Posterior vena cava (tissue), 2 donors: ENCODE data around the gene ZSWIM8. TPM values are rescaled to one million over a fixed set of nuclear protein-coding genes. Genes with fewer than 3 reads are reported as not detected.

ENCODE experiments used
- DNase-seq: peaks from one replicate; pipeline ENCODE4 v3.0.0-alpha.2; 2020; ENCODE audit warnings: low spot score
- intact Hi-C, 2 donors: fragments of 100-400 bp; cut with DNase I; formaldehyde crosslinking; loops; one replicate each; pipeline versions ENCODE4 v1.14.1 to v1.14.2; 2022 to 2023
- total RNA-seq, 2 donors: library from RNA; stranded (reverse); fragmentation: NEBNext Ultra II Directional; extraction: Animal tissue kit (Norgen Biotek cat#: 25700); gene quantifications; one replicate each; pipeline ENCODE4 v1.2.1, GENCODE V29; 2021
- donor health status: DM: yes; HTN: yes; CAD: no.
- donor health status: DM: yes; HTN: yes; CAD: no.

Gene ZSWIM8
- total RNA-seq, 2 donors from 2014 or later = 73.4 to 92.0 TPM

DNA sequence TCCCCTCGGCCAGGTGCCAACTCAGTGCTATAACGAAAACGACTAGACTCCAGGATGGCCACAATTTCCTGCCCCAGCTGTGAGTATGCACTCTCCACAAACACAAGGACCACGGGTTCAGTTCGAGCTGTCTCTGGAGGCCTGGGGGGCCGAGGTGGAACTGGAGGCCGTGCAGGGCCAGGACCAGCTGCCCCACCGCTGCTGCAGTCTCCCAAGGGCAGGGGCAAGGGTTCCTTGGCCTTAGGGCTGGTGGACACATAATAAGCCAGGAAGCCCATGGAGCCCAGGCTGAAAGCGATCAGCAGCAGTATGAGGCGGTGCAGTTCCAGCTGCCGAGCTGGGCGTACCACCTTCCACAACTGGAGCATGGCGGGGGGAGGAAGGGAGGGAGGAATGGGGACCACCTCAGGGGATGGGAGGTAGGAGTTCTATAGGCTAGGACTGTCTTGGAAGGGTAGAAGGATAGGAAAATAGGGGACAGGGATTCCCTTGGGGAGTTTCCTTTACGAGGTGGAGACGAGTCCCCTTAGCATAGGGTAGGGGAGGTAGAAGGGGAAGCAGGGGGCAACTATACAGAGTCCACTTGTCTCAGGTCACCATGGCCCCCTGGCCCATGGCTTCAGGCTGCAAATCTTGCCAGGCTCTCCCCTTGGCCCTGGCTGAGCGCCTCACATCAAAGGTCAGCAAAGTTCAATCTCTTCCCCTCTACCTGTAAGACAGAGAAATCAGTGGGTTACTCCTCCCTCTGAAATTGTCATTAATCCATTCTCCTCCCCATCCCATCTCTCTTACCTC lies 22.8 kb downstream of the ZSWIM8 start:
- peak; percentile 72 for DNase-seq
- intact Hi-C loops = no loop called here

GRCh38 chr10:73809061-73809818 lies 23.8 kb downstream of the ZSWIM8 start:
- intact Hi-C loops = no loop called here
- peak; percentile 60 for DNase-seq

DNA sequence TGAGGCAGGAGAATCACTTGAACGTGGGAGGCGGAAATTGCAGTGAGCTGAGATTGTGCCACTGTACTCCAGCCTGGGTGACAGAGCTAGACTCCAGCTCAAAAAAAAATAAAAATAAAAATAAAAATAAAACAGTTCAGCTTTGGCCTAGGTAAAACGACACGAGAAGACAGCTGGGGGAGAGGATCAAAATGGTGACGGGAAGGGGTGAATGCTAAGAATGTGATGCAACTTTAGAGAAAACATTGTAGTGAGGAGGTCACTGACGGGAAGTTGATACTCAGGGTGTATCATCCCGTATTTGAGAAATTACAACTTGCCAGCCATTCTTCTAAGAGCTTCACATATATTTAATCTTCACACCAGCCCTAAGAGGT lies 24.9 kb downstream of the ZSWIM8 start:
- intact Hi-C loops = no loop called here
- DNase-seq = no peak

GRCh38 chr10:73810735-73811465 lies 25.5 kb downstream of the ZSWIM8 start:
- DNase-seq = peak; percentile 86

DNA sequence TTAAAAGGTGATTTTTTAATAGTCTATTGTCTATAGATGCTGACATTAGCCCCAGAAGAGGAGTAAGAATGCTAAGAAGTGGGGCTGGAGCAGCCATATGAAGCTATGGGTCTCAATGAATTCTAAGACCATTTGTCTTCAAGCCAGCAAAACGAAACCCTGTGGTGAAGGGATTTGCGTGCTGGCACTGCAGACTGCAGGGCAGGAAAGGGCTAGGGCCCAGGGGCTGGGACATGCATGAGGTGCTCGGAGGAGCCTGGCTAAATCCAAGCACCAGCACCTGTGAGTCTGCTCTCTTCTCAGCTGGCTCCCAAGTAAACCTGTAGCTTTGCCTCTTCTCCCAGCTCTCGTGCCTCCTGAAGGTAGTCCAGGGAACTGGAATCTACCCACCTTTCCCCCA lies 27.3 kb downstream of the ZSWIM8 start:
- no peak for DNase-seq
- intact Hi-C loops = no loop called here

More at GRCh38 chr10:73810735-73811465, 25.5 kb downstream of the ZSWIM8 start:
- intact Hi-C loops = no loop called here

DNA sequence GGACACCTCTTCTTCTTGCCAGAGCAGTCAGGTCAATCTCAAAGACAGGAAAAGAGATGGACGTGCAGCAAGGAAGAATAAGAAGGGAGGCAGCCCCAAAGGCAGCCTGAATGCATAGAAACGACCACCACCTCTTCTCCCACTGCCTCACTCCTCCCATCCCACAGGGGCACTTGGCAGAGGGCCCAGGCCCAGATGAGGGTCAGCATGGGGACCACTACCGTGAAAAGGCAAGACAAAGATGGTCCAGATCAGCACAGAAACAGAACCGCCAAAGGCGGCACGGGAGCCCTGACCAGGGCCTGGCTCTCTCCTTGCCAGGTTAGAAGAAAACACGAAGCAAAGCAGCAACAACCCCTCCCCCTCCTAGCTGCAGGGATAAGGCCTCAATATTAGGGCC lies 27.9 kb downstream of the ZSWIM8 start:
- no peak for DNase-seq
- intact Hi-C loops = no loop called here

DNA sequence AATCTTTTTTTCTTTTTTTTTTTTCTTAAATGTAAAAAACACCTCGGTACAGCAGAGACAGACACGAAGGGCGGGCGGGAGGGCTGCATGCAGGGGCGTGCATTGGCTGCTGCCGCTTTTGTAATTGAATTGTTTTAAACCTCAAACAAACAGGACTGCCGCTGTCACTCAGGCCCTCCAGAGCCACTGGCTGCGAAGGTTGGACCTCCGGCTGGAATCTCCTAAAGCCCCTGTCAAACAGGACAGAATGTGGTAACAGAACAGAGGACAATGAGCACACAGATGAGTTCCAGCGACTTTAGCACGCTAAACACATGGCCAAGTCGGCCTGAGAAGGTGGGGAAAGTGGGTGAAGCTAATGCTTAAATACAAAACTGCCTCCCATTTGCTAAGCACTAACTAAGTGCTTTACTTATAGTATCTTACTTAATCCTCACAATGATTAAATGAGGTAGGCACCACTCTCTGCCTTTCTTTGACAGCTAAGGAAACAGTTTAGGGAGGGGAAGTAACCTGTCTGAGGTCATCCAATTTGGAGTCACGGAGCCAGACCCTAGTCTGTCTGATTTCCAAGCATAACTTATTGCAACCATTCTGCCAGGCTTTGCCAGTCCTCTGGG lies 29.0 kb downstream of the ZSWIM8 start:
- DNase-seq = no peak
- intact Hi-C loops = no loop called here

DNA sequence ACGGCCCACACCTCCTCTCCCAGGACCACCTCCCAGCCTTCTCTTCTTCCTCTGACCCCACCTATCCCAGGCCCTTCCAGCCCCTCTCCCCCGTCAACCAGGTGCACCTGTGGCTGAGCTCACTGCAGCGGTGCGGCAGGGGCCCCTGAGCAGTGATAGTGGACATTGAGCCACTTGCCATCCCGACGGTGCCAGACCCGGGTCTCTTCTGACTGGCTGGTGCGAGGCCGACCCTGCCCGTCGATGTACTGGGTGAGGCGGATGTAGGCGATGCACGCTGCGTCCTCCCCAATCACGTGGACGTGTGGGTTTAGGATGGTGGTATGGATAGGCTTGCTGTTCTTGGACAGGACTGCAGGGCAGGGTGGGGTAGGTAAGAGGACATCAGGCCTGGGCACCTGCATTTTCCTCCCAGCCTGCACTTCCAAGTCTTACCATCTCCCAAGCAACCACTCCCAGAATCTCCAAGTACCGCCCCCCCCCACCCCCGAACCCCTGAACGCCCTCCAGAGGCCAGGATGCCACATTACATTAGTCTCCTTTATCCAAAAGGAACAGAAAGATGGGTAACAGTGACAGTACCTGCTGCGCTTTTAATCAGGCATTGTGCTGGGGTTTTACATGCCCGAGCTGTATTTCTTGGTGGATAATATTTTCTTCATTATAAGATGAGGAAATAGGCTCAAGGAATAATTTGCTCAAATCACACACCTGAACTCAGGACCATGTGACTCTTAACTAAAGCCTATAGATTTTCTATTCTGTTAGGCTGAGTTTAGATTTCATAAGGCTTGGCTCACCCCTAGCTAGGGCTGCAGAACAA lies 29.7 kb downstream of the ZSWIM8 start:
- intact Hi-C loops = no loop called here
- no peak for DNase-seq

- DNase-seq = no peak
- intact Hi-C loops = no loop called here
Observed at GRCh38 chr10:73815719-73816030, 30.3 kb downstream of the ZSWIM8 start.

GRCh38 chr10:73816917-73817729 lies 31.7 kb downstream of the ZSWIM8 start:
- DNase-seq = no peak
- intact Hi-C loops = no loop called here

DNA sequence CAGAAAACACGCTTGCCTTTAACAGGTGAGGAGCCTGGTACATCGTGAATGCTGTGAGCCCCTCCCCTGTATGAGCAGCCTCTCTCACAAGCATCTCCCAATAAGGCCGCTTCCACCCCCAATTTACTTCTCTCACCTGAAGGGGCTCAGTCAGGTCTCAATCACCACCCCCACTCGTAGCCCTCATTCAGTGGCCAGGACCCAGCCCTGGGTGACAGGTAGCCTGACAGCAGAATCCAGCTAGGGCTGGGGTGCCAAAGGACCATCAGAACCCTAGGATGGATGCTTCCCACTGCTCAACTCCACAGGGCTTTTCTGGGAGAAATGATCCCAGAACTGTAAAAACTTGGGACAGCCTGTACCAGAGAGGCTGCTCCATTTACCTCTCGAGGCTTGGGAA lies 32.4 kb downstream of the ZSWIM8 start:
- intact Hi-C loops = no loop called here
- no peak for DNase-seq

GRCh38 chr10:73818402-73818801 lies 33.0 kb downstream of the ZSWIM8 start:
- intact Hi-C loops = no loop called here
- DNase-seq = no peak

- intact Hi-C loops = no loop called here
- DNase-seq = no peak
Observed at GRCh38 chr10:73819081-73819480, 33.7 kb downstream of the ZSWIM8 start.

DNA sequence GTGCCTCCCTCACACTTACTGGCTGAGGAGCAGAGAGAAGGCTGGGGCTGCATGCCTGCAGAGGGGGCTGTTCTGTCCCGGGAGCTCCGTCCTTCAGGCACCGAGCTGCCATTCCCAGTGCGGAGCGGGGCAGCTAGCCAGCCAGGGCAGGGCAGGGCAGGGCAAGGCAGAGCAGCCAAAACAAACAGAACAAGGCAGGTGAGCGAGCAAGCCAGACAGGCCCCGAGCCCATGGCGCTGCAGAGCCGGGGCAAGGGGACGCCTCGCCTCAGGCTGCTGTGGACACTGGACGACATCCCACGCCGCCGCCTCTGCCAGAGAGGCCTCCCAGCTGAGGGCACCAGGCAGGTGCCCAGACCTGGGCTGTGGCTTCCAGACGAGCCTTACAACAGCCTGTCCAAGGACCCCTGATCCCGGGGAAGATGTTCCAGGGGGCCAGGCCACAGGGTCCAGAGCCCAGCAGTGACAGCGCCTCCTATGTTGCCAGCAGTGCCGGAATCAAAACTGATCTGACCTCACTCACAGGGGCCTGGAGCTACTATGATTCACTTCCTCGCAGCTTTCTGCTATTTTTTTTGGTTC lies 34.2 kb downstream of the ZSWIM8 start:
- DNase-seq = no peak
- intact Hi-C loops = no loop called here

DNA sequence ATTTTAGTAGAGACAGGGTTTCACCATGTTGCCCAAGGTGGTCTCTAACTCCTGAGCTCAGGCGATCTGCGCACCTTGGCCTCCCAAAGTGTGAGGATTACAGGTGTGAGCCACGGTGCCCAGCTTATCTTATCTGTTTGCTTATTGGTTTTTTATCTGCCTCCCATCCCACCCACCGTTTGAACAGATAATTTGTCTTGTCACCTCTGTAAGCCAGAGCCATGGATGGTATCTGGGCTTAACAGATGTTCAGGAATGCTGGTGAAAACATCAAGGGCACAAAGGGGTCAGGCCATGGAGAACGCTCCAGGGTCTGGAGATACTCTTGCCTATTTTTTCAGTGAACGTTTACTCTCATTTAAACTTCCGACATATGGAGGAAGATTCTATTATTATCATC lies 38.0 kb downstream of the ZSWIM8 start:
- intact Hi-C loops = no loop called here
- DNase-seq = no peak

GRCh38 chr10:73824146-73824725 lies 38.8 kb downstream of the ZSWIM8 start:
- intact Hi-C loops = no loop called here
- no peak for DNase-seq

DNA sequence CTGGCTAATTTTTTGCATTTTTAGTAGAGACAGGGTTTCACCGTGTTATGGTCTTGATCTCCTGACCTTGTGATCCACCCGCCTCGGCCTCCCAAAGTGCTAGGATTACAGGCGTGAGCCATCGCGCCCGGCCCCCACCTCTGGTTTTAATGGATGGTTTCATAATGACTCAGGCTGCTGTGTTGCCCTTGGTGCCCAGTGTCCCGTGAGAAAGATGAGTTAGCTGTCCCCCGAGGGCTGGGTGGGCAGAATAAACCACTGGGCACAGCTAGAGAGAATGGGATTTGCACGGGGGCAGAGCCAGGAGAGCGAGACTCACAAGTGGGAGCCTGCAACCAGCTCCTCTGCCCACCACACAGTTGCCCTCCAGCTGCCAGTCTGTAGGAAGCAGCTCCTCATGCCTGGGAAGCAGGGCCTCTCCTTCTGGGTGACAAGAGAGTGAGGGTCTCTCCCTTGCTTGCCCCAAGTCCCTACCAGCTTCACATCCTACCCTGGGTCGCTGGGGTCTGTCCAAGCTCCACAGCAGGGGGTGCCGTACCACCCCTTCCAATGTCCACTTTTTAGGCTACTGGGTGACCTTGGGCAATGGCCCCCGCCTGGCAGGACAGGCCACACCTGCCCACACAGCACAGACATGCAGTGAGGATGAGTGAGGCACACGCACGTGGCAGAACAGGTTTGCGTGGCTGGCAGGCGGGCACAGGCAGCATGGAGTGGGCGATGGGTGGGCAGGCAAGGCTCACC lies 42.1 kb downstream of the ZSWIM8 start:
- intact Hi-C loops = no loop called here
- no peak for DNase-seq
